T-helper 2 cell treated with Interferon-gamma antibody and Interleukin-4, amounts not matched to agents 100 ng/mL and 5 ng/mL, for 36 hours (primary cell): ENCODE data around the gene CEBPG. TPM values are rescaled to one million over a fixed set of nuclear protein-coding genes. Genes with fewer than 3 reads are reported as not detected.

Experiments
- intact Hi-C: fragments of 100-400 bp; cut with micrococcal nuclease; formaldehyde crosslinking; loops from one replicate; pipeline ENCODE4 v1.15.1; 2023
- total RNA-seq: library from RNA; stranded (reverse); gene quantifications from 2 replicates; pipeline ENCODE4 v1.2.3, GENCODE V29; 2022

CEBPG gene
- total RNA-seq, 1 donor from 2014 or later, result 22.0 TPM

GRCh38 chr19:33381101-33381500, 7.6 kb downstream of the CEBPG start:
- intact Hi-C loops, result no loop called here

GRCh38 chr19:33382006-33382405, 8.5 kb downstream of the CEBPG start:
- intact Hi-C loops, result no loop called here

GRCh38 chr19:33382982-33383381, 9.5 kb downstream of the CEBPG start:
- intact Hi-C loops, result no loop called here

- intact Hi-C loops, result no loop called here
Observed at GRCh38 chr19:33383720-33384292, 10.3 kb downstream of the CEBPG start.

GRCh38 chr19:33384983-33385382, 11.5 kb downstream of the CEBPG start:
- intact Hi-C loops, result no loop called here

- intact Hi-C loops, result no loop called here
Observed at GRCh38 chr19:33385956-33386355, 12.4 kb downstream of the CEBPG start.

- intact Hi-C loops, result no loop called here
Observed at GRCh38 chr19:33386361-33386858, 12.9 kb downstream of the CEBPG start.

GRCh38 chr19:33387351-33388230, 14.1 kb downstream of the CEBPG start:
- intact Hi-C loops, result no loop called here

GRCh38 chr19:33388231-33388724, 14.8 kb downstream of the CEBPG start:
- intact Hi-C loops, result no loop called here

- intact Hi-C loops, result no loop called here
Observed at GRCh38 chr19:33388725-33389420, 15.4 kb downstream of the CEBPG start.

GRCh38 chr19:33389421-33390100, 16.1 kb downstream of the CEBPG start:
- intact Hi-C loops, result no loop called here

GRCh38 chr19:33390101-33390907, 16.8 kb downstream of the CEBPG start:
- intact Hi-C loops, result no loop called here

- intact Hi-C loops, result no loop called here
Observed at GRCh38 chr19:33390908-33391630, 17.6 kb downstream of the CEBPG start.

- intact Hi-C loops, result no loop called here
Observed at GRCh38 chr19:33391631-33392249, 18.2 kb downstream of the CEBPG start.

- intact Hi-C loops, result no loop called here
Observed at GRCh38 chr19:33392341-33393285, 19.1 kb downstream of the CEBPG start.

- intact Hi-C loops, result no loop called here
Observed at GRCh38 chr19:33393286-33394005, 19.9 kb downstream of the CEBPG start.

- intact Hi-C loops, result no loop called here
Observed at GRCh38 chr19:33394006-33394722, 20.7 kb downstream of the CEBPG start.
